ENCODE results near the gene SEL1L2.

SEL1L2 gene

GRCh38 chr20:13927171-13927570 lies 63.2 kb downstream of the SEL1L2 start:
- no peak for DNase-seq

- no peak for DNase-seq
Measured at GRCh38 chr20:13922241-13922640, 68.2 kb downstream of the SEL1L2 start.

- no peak for DNase-seq
Measured at GRCh38 chr20:13915284-13915683, 75.1 kb downstream of the SEL1L2 start.

GRCh38 chr20:13913572-13913971 lies 76.8 kb downstream of the SEL1L2 start:
- DNase-seq = no peak

- no peak for DNase-seq
Measured at GRCh38 chr20:13913131-13913530, 77.3 kb downstream of the SEL1L2 start.

GRCh38 chr20:13910492-13910891 lies 79.9 kb downstream of the SEL1L2 start:
- DNase-seq = no peak

- DNase-seq = no peak
Measured at GRCh38 chr20:13909067-13909466, 81.3 kb downstream of the SEL1L2 start.

- no peak for DNase-seq
Measured at GRCh38 chr20:13904766-13905165, 85.6 kb downstream of the SEL1L2 start.

- no peak for DNase-seq
Measured at GRCh38 chr20:13900496-13900895, 89.9 kb downstream of the SEL1L2 start.

GRCh38 chr20:13898012-13898612 lies 92.3 kb downstream of the SEL1L2 start:
- no peak for DNase-seq

- DNase-seq = no peak
Measured at GRCh38 chr20:13891575-13891974, 98.8 kb downstream of the SEL1L2 start.

- no peak for DNase-seq
Measured at GRCh38 chr20:13884803-13885202, 105.6 kb downstream of the SEL1L2 start.

- no peak for DNase-seq
Measured at GRCh38 chr20:13883425-13883824, 107.0 kb downstream of the SEL1L2 start.

- DNase-seq = no peak
Measured at GRCh38 chr20:13878566-13878965, 111.8 kb downstream of the SEL1L2 start.

GRCh38 chr20:13877793-13878192 lies 112.6 kb downstream of the SEL1L2 start:
- no peak for DNase-seq

- DNase-seq = no peak
Measured at GRCh38 chr20:13875265-13875811, 115.1 kb downstream of the SEL1L2 start.

GRCh38 chr20:13874394-13875157 lies 115.8 kb downstream of the SEL1L2 start:
- DNase-seq = no peak

- DNase-seq = no peak
Measured at GRCh38 chr20:13873831-13874230, 116.6 kb downstream of the SEL1L2 start.

- no peak for DNase-seq
Measured at GRCh38 chr20:13870170-13870748, 120.2 kb downstream of the SEL1L2 start.

GRCh38 chr20:13868331-13868730 lies 122.1 kb downstream of the SEL1L2 start:
- no peak for DNase-seq

- DNase-seq = no peak
Measured at GRCh38 chr20:13865791-13866351, 124.5 kb downstream of the SEL1L2 start.

- no peak for DNase-seq
Measured at GRCh38 chr20:13865156-13865555, 125.3 kb downstream of the SEL1L2 start.

- no peak for DNase-seq
Measured at GRCh38 chr20:13863244-13863643, 127.2 kb downstream of the SEL1L2 start.

- DNase-seq = no peak
Measured at GRCh38 chr20:13862245-13862644, 128.2 kb downstream of the SEL1L2 start.

Measured in stimulated activated CD4-positive, alpha-beta T cell treated with anti-CD3 and anti-CD28 coated beads, Interleukin-1b, Interleukin-23, amount 100 ng/mL, for 48 hours (primary cell).